HCT116 (cell line): ENCODE results near the gene TUBGCP5. TPM values are rescaled to one million over a fixed set of nuclear protein-coding genes. Genes with fewer than 3 reads are reported as not detected.

Experiments
- ATAC-seq: fragments of 200-7000 bp; cut with Tn5 transposase; 2 replicates; pipeline ENCODE4 v1.9.1; 2020; ENCODE audit warnings: mild to moderate bottlenecking, moderate library complexity
- BruUV-seq: library from RNA; stranded (reverse); fragments of 400-500 nt; replicated peaks from 2 replicates; lab custom pipeline; 2021; lab: Mats Ljungman, UMichigan
- CTCF ChIA-PET: fragments of 300-600 bp; sonication (Branson Sonifier 250); formaldehyde crosslinking; loops from one replicate; lab custom pipeline; 2021; ENCODE audit warnings: antibody characterized with exemption; lab: Charles Lee
- POLR2A ChIA-PET: fragments of 300-600, 350-600 bp; sonication (Branson Sonifier 250); formaldehyde crosslinking; loops from one replicate; lab custom pipeline; 2021; ENCODE audit warnings: antibody characterized with exemption; lab: Charles Lee
- RAD21 ChIA-PET, 2 experiments: fragments of 300-600 bp; sonication (Branson Sonifier 250); formaldehyde crosslinking; loops; one replicate each; lab custom pipeline; 2023; ENCODE audit warnings: low total read pairs in 2 of 2; ENCODE audit not compliant: uncharacterized antibody in 2 of 2, unreplicated experiment in 2 of 2, low non-redundant PET in 1 of 2; lab: Charles Lee
- DNase-seq: peaks from one replicate; pipeline ENCODE4 v3.0.0-alpha.2; 2010; ENCODE audit warnings: low read depth, low spot score
- H2AFZ ChIP-seq: fragments of 200-600 bp; shearing (Covaris generic), sonication (generic); 2 replicates; pipeline ENCODE4 v1.6.1; 2017; ENCODE audit warnings: low read depth, mixed run types, mixed read lengths, antibody characterized with exemption, low read length; ENCODE audit not compliant: poor library complexity, severe bottlenecking
- H3K27ac ChIP-seq: 2 replicates; pipeline ENCODE4 v1.5.1; 2012; ENCODE audit warnings: low read depth, low read length
- H3K27me3 ChIP-seq: fragments of 200-600 bp; sonication (generic); 2 replicates; pipeline ENCODE4 v1.6.1; 2016; ENCODE audit warnings: mixed run types, low read length, mixed read lengths; ENCODE audit not compliant: insufficient read depth
- H3K36me3 ChIP-seq, 2 experiments: fragments of 200-500 bp in 1 of 2; fragments of 200-600 bp in 1 of 2; sonication (Bioruptor generic) in 1 of 2; sonication (generic) in 1 of 2; 2 replicates each; pipeline versions ENCODE4 v1.5.1 to v1.6.1; 2014 to 2016; ENCODE audit warnings: low read length in 2 of 2, inconsistent platforms in 1 of 2, mixed read lengths in 1 of 2, mixed run types in 1 of 2; ENCODE audit not compliant: insufficient read depth in 2 of 2, control insufficient read depth in 1 of 2
- H3K4me1 ChIP-seq, 2 experiments: fragments of 200-600 bp in 1 of 2; sonication (generic) in 1 of 2; 2 replicates each; pipeline versions ENCODE4 v1.5.1 to v1.6.1; 2012 to 2017; ENCODE audit warnings: low read length in 2 of 2, inconsistent platforms in 1 of 2, mild to moderate bottlenecking in 1 of 2, mixed read lengths in 1 of 2, mixed run types in 1 of 2, moderate library complexity in 1 of 2; ENCODE audit not compliant: insufficient read depth in 2 of 2, control insufficient read depth in 1 of 2
- H3K4me2 ChIP-seq: fragments of 200-600 bp; sonication (generic); 2 replicates; pipeline ENCODE4 v1.6.1; 2017; ENCODE audit warnings: mixed run types, low read length, mixed read lengths
- H3K4me3 ChIP-seq, 2 experiments: fragments of 200-600 bp in 1 of 2; sonication (generic) in 1 of 2; replicated peaks in 1 of 2; 2 replicates each; pipeline ENCODE4 v1.5.1; 2011 to 2016; ENCODE audit warnings: low read length in 2 of 2, control low read depth in 1 of 2, low read depth in 1 of 2, mild to moderate bottlenecking in 1 of 2, mixed read lengths in 1 of 2, mixed run types in 1 of 2
- H3K79me2 ChIP-seq: fragments of 200-600 bp; sonication (generic); 2 replicates; pipeline ENCODE4 v1.6.1; 2017; ENCODE audit warnings: mild to moderate bottlenecking, mixed run types, low read length, moderate library complexity, mixed read lengths; ENCODE audit not compliant: insufficient read depth
- H3K9ac ChIP-seq: fragments of 200-600 bp; sonication (generic); 2 replicates; pipeline ENCODE4 v1.6.1; 2016; ENCODE audit warnings: low read length, mixed read lengths
- H3K9me2 ChIP-seq: fragments of 200-600 bp; sonication (generic), shearing (Covaris generic); 2 replicates; pipeline ENCODE4 v1.6.1; 2017; ENCODE audit warnings: mixed run types, mild to moderate bottlenecking, moderate library complexity; ENCODE audit not compliant: insufficient read depth
- H3K9me3 ChIP-seq, 2 experiments: fragments of 200-500 bp in 1 of 2; fragments of 200-600 bp in 1 of 2; sonication (Bioruptor generic) in 1 of 2; sonication (generic) in 1 of 2; 2 replicates each; pipeline ENCODE4 v1.6.1; 2014 to 2017; ENCODE audit warnings: low read length in 2 of 2, mixed read lengths in 2 of 2, inconsistent platforms in 1 of 2, low read depth in 1 of 2, mild to moderate bottlenecking in 1 of 2, mixed run types in 1 of 2, moderate library complexity in 1 of 2; ENCODE audit not compliant: control insufficient read depth in 1 of 2, insufficient read depth in 1 of 2
- H4K20me1 ChIP-seq: fragments of 200-600 bp; sonication (generic), shearing (Covaris generic); 2 replicates; pipeline ENCODE4 v1.6.1; 2017; ENCODE audit warnings: mixed run types, mild to moderate bottlenecking, moderate library complexity; ENCODE audit not compliant: insufficient read depth
- CBX3 ChIP-seq: IDR thresholded peaks from 2 replicates; pipeline ENCODE4 v1.6.1; 2012; ENCODE audit warnings: low read depth
- EGR1 ChIP-seq: IDR thresholded peaks from 2 replicates; pipeline ENCODE4 v1.6.1; 2012; ENCODE audit warnings: low read depth
- ELF1 ChIP-seq: IDR thresholded peaks from 2 replicates; pipeline ENCODE4 v1.6.1; 2012; ENCODE audit warnings: low read depth, borderline replicate concordance
- EZH2 ChIP-seq: fragments of 200-600 bp; sonication (generic); IDR thresholded peaks from 2 replicates; pipeline ENCODE4 v1.6.1; 2017; ENCODE audit warnings: antibody characterized with exemption, mixed run types
- EZH2phosphoT487 ChIP-seq: fragments of 200-600 bp; IDR thresholded peaks from 2 replicates; pipeline ENCODE4 v1.6.1; 2018; ENCODE audit warnings: antibody characterized with exemption, borderline replicate concordance
- FOSL1 ChIP-seq: IDR thresholded peaks from 2 replicates; pipeline ENCODE4 v1.6.1; 2012; ENCODE audit warnings: low read depth
- JUND ChIP-seq: IDR thresholded peaks from 2 replicates; pipeline ENCODE4 v1.6.1; 2012
- POLR2A ChIP-seq: IDR thresholded peaks from 2 replicates; pipeline ENCODE4 v1.7.0; 2011; ENCODE audit warnings: borderline replicate concordance; ENCODE audit not compliant: insufficient read depth, insufficient read length; ENCODE audit errors: extremely low read depth
- RAD21 ChIP-seq: IDR thresholded peaks from 2 replicates; pipeline ENCODE4 v1.6.1; 2012; ENCODE audit warnings: low read depth, mild to moderate bottlenecking
- SIN3A ChIP-seq: IDR thresholded peaks from 2 replicates; pipeline ENCODE4 v1.6.1; 2012; ENCODE audit warnings: low read depth
- TCF7L2 ChIP-seq: IDR thresholded peaks from 2 replicates; pipeline ENCODE4 v1.7.0; 2011; ENCODE audit warnings: borderline replicate concordance, inconsistent platforms; ENCODE audit not compliant: insufficient read depth, insufficient read length; ENCODE audit errors: extremely low read depth
- YY1 ChIP-seq: IDR thresholded peaks from 2 replicates; pipeline ENCODE4 v1.6.1; 2011; ENCODE audit warnings: low read length, low read depth, moderate library complexity, mild to moderate bottlenecking; ENCODE audit not compliant: insufficient replicate concordance; ENCODE audit errors: extremely low read depth
- ZNF274 ChIP-seq: fragments of 200-500 bp; sonication (Bioruptor generic); IDR thresholded peaks from 2 replicates; pipeline ENCODE4 v1.6.1; 2014; ENCODE audit warnings: mild to moderate bottlenecking, low read depth, low read length, inconsistent platforms
- intact Hi-C: fragments of 100-400 bp; cut with micrococcal nuclease; formaldehyde crosslinking; loops from 2 replicates; pipeline ENCODE4 v1.10.0; 2022
- total RNA-seq: library from RNA; stranded (reverse); gene quantifications from one replicate; pipeline ENCODE4 v1.2.1, GENCODE V29; 2021; ENCODE audit not compliant: unreplicated experiment
- TF ChIP-seq, protein P1 (sequence below): IDR thresholded peaks from 2 replicates; pipeline ENCODE4 v1.6.1; 2012
- TF ChIP-seq, protein P2 (sequence below): IDR thresholded peaks from 2 replicates; pipeline ENCODE4 v1.6.1; 2011; ENCODE audit warnings: mild to moderate bottlenecking, low read length, moderate library complexity; ENCODE audit not compliant: insufficient replicate concordance; ENCODE audit errors: extremely low read depth
- TF ChIP-seq, protein P3 (sequence below): IDR thresholded peaks from 2 replicates; pipeline ENCODE4 v1.6.1; 2012
- TF ChIP-seq, protein P4 (sequence below): IDR thresholded peaks from 2 replicates; pipeline ENCODE4 v1.6.1; 2012; ENCODE audit warnings: low read depth

Gene TUBGCP5
- total RNA-seq, 1 experiment from 2014 or later: 17.9 TPM

DNA sequence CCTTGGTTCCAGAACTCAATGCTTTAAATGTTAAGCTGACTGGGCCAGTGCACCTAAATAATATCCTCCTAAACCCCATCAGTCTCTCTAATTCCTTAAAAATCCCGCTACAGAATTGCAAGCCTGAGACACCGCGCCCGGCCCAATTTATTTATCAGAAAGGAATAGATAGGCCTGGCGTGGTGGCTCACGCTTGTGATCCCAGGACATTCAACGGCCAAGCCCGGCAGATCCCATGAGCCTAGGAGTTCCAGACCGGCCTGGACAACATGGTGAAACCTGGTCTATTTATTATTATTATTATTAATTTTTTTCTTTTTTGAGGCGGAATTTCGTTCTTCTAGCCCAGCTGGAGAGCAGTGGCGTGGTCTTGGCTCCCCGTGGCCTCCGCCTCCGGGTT lies 28.0 kb upstream of the TUBGCP5 start:
- ATAC-seq (no peak), DNase-seq (no peak)
- ChIA-PET RAD21 (no interaction called here), CTCF (no interaction called here), POLR2A (no interaction called here)
- H3K9ac ChIP-seq: no peak overlapping the region
- no TSS peak for BruUV-seq
- no peak overlapping the region for H3K4me3 ChIP-seq
- intact Hi-C loops: no loop called here
- H2AFZ ChIP-seq: no peak overlapping the region
- H3K79me2 ChIP-seq: no peaks in the 10 kb centered on the region
- H3K4me2 ChIP-seq: no peak overlapping the region
- H4K20me1 ChIP-seq: no peaks in the 10 kb centered on the region
- H3K36me3 ChIP-seq: no peaks in the 10 kb centered on the region
- H3K9me2 ChIP-seq: no peaks in the 10 kb centered on the region
- H3K4me1 ChIP-seq: peaks cover 0 to 1% of the 10 kb centered on the region in 2 experiments; a peak in 1 of 4 replicates
- TF ChIP-seq, protein P1, sequence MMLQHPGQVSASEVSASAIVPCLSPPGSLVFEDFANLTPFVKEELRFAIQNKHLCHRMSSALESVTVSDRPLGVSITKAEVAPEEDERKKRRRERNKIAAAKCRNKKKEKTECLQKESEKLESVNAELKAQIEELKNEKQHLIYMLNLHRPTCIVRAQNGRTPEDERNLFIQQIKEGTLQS: no peak
- no peak for TF ChIP-seq ELF1
- TF ChIP-seq SIN3A: no peak
- no peak for TF ChIP-seq EGR1
- no peak for TF ChIP-seq RAD21
- TF ChIP-seq, protein P2, sequence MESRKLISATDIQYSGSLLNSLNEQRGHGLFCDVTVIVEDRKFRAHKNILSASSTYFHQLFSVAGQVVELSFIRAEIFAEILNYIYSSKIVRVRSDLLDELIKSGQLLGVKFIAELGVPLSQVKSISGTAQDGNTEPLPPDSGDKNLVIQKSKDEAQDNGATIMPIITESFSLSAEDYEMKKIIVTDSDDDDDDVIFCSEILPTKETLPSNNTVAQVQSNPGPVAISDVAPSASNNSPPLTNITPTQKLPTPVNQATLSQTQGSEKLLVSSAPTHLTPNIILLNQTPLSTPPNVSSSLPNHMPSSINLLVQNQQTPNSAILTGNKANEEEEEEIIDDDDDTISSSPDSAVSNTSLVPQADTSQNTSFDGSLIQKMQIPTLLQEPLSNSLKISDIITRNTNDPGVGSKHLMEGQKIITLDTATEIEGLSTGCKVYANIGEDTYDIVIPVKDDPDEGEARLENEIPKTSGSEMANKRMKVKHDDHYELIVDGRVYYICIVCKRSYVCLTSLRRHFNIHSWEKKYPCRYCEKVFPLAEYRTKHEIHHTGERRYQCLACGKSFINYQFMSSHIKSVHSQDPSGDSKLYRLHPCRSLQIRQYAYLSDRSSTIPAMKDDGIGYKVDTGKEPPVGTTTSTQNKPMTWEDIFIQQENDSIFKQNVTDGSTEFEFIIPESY: no peak
- TF ChIP-seq TCF7L2: no peak
- TF ChIP-seq YY1: no peak
- TF ChIP-seq EZH2: no peak
- TF ChIP-seq, protein P3, sequence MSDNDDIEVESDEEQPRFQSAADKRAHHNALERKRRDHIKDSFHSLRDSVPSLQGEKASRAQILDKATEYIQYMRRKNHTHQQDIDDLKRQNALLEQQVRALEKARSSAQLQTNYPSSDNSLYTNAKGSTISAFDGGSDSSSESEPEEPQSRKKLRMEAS: no peak
- TF ChIP-seq JUND: no peak
- TF ChIP-seq ZNF274: no peak
- TF ChIP-seq, protein P4, sequence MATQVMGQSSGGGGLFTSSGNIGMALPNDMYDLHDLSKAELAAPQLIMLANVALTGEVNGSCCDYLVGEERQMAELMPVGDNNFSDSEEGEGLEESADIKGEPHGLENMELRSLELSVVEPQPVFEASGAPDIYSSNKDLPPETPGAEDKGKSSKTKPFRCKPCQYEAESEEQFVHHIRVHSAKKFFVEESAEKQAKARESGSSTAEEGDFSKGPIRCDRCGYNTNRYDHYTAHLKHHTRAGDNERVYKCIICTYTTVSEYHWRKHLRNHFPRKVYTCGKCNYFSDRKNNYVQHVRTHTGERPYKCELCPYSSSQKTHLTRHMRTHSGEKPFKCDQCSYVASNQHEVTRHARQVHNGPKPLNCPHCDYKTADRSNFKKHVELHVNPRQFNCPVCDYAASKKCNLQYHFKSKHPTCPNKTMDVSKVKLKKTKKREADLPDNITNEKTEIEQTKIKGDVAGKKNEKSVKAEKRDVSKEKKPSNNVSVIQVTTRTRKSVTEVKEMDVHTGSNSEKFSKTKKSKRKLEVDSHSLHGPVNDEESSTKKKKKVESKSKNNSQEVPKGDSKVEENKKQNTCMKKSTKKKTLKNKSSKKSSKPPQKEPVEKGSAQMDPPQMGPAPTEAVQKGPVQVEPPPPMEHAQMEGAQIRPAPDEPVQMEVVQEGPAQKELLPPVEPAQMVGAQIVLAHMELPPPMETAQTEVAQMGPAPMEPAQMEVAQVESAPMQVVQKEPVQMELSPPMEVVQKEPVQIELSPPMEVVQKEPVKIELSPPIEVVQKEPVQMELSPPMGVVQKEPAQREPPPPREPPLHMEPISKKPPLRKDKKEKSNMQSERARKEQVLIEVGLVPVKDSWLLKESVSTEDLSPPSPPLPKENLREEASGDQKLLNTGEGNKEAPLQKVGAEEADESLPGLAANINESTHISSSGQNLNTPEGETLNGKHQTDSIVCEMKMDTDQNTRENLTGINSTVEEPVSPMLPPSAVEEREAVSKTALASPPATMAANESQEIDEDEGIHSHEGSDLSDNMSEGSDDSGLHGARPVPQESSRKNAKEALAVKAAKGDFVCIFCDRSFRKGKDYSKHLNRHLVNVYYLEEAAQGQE: no peak
- TF ChIP-seq POLR2A: no peak
- no peak for TF ChIP-seq EZH2phosphoT487
- no peak for TF ChIP-seq CBX3
- no peak for TF ChIP-seq FOSL1
- H3K27ac ChIP-seq: no peak overlapping the region
- H3K27me3 ChIP-seq: no peaks in the 10 kb centered on the region
- H3K9me3 ChIP-seq: peaks cover 0 to 4% of the 10 kb centered on the region in 2 experiments; a peak in 1 of 4 replicates
